T-helper 9 cell (primary cell): ENCODE data around the gene CFAP20DC.

ENCODE experiments used
- DNase-seq: peaks from one replicate; pipeline ENCODE4 v3.0.0-alpha.2; 2020

CFAP20DC gene

GRCh38 chr3:58794750-58795149 is 255.1 kb downstream of the CFAP20DC start:
- DNase-seq, result no peak

- DNase-seq, result no peak
Observed at GRCh38 chr3:58793938-58794337, 255.9 kb downstream of the CFAP20DC start.

GRCh38 chr3:58792921-58793451 is 256.8 kb downstream of the CFAP20DC start:
- no peak for DNase-seq

- no peak for DNase-seq
Observed at GRCh38 chr3:58789385-58789784, 260.4 kb downstream of the CFAP20DC start.

GRCh38 chr3:58784888-58785287 is 264.9 kb downstream of the CFAP20DC start:
- no peak for DNase-seq

- DNase-seq, result no peak
Observed at GRCh38 chr3:58784425-58784824, 265.4 kb downstream of the CFAP20DC start.

- DNase-seq, result no peak
Observed at GRCh38 chr3:58783845-58784244, 266.0 kb downstream of the CFAP20DC start.

- DNase-seq, result no peak
Observed at GRCh38 chr3:58779934-58780333, 269.9 kb downstream of the CFAP20DC start.

GRCh38 chr3:58776231-58776630 is 273.6 kb downstream of the CFAP20DC start:
- no peak for DNase-seq

- no peak for DNase-seq
Observed at GRCh38 chr3:58772462-58772861, 277.4 kb downstream of the CFAP20DC start.

- DNase-seq, result no peak
Observed at GRCh38 chr3:58769065-58769464, 280.8 kb downstream of the CFAP20DC start.

GRCh38 chr3:58766587-58767282 is 283.1 kb downstream of the CFAP20DC start:
- DNase-seq, result no peak

GRCh38 chr3:58755150-58755549 is 294.7 kb downstream of the CFAP20DC start:
- DNase-seq, result no peak

- DNase-seq, result no peak
Observed at GRCh38 chr3:58754074-58754473, 295.8 kb downstream of the CFAP20DC start.

- DNase-seq, result no peak
Observed at GRCh38 chr3:58751882-58752567, 297.8 kb downstream of the CFAP20DC start.

- no peak for DNase-seq
Observed at GRCh38 chr3:58751235-58751634, 298.6 kb downstream of the CFAP20DC start.

- no peak for DNase-seq
Observed at GRCh38 chr3:58749948-58750347, 299.9 kb downstream of the CFAP20DC start.

- DNase-seq, result no peak
Observed at GRCh38 chr3:58748024-58748423, 301.8 kb downstream of the CFAP20DC start.

- no peak for DNase-seq
Observed at GRCh38 chr3:58746758-58747157, 303.1 kb downstream of the CFAP20DC start.

- no peak for DNase-seq
Observed at GRCh38 chr3:58743296-58743695, 306.5 kb downstream of the CFAP20DC start.

- no peak for DNase-seq
Observed at GRCh38 chr3:58742239-58742638, 307.6 kb downstream of the CFAP20DC start.

GRCh38 chr3:58737644-58738043 is 312.2 kb downstream of the CFAP20DC start:
- no peak for DNase-seq

- no peak for DNase-seq
Observed at GRCh38 chr3:58731673-58732072, 318.2 kb downstream of the CFAP20DC start.

GRCh38 chr3:58728723-58729122 is 321.1 kb downstream of the CFAP20DC start:
- DNase-seq, result no peak
